Motor neuron (in vitro differentiated cells): ENCODE measurements around the gene IGSF8. TPM values are rescaled to one million over a fixed set of nuclear protein-coding genes. Genes with fewer than 3 reads are reported as not detected.

ENCODE experiments used
- ATAC-seq, 8 experiments: fragments of 200-7000 bp; cut with Tn5 transposase; replicated peaks in 6 of 8; 2 replicates each; pipeline ENCODE4 v1.8.0; 2021; ENCODE audit warnings: mild to moderate bottlenecking in 8 of 8, moderate library complexity in 8 of 8
- H3K27ac ChIP-seq, 2 donors: fragments of 250-450 bp; sonication (Bioruptor Pico); 2 replicates each; pipeline ENCODE4 v1.9.0; 2021; ENCODE audit warnings: antibody characterized with exemption in 2 of 2, mild to moderate bottlenecking in 2 of 2, moderate library complexity in 1 of 2
- H3K4me1 ChIP-seq, 2 donors: fragments of 250-450 bp; sonication (Bioruptor Pico); replicated peaks in 1 of 2; 2 replicates each; pipeline ENCODE4 v1.6.1; 2021; ENCODE audit warnings: antibody characterized with exemption in 2 of 2, mild to moderate bottlenecking in 2 of 2, moderate library complexity in 1 of 2
- H3K4me3 ChIP-seq, 5 donors: fragments of 250-450 bp; sonication (Bioruptor Pico); 2 replicates each; pipeline ENCODE4 v1.9.0; 2021; ENCODE audit warnings: antibody characterized with exemption in 5 of 5, mild to moderate bottlenecking in 5 of 5, moderate library complexity in 4 of 5
- WGBS, 10 experiments: fragments of 450-650 bp; shearing (Covaris generic); methylation state at CpG; one replicate each; pipeline ENCODE4 v1.0.0; 2022; 5-methylcytosine and 5-hydroxymethylcytosine counted together
- in situ Hi-C, 9 experiments: fragments of 400-800 bp; cut with MboI; loops; one replicate each; pipeline ENCODE4 v1.15.0; 2021; ENCODE audit warnings: low sequenced_read_pairs in 9 of 9, low pct_unique_long_range_greater_than_20kb in 2 of 9; ENCODE audit not compliant: unreplicated experiment in 9 of 9
- total RNA-seq, 8 experiments: library from RNA; unstranded; fragments of 300-600 nt; gene quantifications; 2 replicates each; pipeline versions ENCODE4 v1.2.3 to v1.2.4, GENCODE V29; 2022

Gene IGSF8
- total RNA-seq, 8 experiments from 2014 or later, result 18.6 to 47.4 (median 39.4) TPM

DNA sequence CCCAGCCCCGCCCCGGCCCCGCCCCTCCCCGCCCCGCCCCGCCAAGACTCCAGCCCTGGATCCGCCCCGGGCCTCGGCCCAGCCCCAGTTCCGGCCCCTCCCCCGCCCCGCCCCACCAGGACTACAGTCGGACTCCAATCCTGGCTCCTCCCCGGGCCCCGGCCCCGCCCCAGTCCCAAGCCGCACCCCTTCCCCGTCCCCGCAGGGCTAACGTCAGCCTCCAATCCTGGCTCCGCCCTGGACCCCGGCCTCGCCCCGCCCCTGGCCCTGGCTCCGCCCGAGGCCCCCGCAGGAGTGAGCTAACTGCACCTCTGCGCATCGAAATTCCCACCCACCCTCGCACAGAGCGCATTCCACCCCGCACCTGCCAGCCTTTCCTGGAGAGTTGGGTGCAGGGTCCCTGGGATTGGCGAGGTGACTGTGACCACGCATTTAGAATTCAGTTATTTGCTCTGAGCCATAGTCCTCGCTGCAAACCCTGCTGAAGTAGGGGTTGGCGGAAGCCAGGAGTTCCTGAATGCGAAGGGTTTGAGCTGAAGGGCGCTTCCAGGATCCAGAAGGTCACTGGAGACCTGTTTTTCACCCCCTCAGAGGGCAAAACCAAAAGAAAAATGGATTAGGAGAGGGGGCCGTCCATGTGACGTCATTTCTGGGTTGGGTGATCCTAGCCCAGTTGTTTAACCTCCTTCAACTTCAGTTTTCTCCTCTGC, 588 bp upstream of the IGSF8 start:
- ATAC-seq, result peak; percentile 35 to 84 (median 74)
- peak overlapping the region; percentile 20 to 81 (median 29) for H3K4me3 ChIP-seq
- H3K4me1 ChIP-seq, result peaks cover 55 to 58% of the 10 kb centered on the region in 2 donors
- in situ Hi-C loops, result loop anchor here in 3 of 9 experiments (25.0 kb wide), 3 partner anchors 113 to 263 kb away; partner anchors contain the start of genes IGSF9 (in 2 of the 3), TAGLN2 (in 2 of the 3), NHLH1 (in 1 of the 3) and PEA15 (in 1 of the 3)
- peak overlapping the region; percentile 37 to 57 for H3K27ac ChIP-seq
- 0 to 41% (median 14%) methylated on average over 1 to 5 of the region's 40 CpGs; no CpG with 5 or more reads in 2 of the 10 experiments for whole genome bisulfite sequencing, 10 experiments

DNA sequence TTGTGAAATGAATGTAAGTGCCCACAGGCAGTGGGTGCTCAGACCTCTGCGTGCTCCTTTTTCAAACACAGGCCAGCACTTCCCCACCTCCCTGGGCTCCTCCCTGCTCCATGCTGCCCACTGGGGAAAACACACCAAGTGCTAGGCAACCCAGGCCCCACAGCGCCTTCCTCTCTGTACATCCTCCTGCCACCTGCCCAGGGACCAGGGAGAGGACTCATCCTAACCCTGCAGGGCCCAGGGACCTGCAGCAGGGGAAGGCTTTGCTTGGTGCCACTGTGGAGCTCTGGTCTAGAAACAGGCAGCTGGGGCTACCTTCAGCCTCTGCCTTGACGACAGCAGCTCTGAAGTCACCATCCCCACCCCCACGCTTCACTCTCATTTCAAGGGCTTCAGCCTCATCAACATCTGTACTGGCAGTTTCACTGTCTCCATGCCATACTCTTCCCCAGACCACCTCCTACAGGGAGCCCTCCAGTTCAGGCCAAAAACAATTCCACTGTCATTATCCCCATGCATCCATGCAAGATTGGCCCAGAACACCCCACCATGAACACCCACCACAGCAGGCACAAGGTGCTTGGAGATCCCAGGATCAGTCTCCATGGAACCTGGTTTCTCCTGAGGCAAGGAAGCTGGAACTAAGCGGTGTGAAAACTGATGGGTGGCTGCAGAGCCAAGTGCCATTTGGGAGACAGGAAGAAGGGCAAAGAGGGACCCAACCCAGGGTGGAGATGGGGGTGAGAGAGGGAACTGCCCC, 1.1 kb downstream of the IGSF8 start:
- Histone ChIP-seq H3K4me1 (peaks cover 38 to 43% of the 10 kb centered on the region in 2 donors), H3K4me3 (peak overlapping the region; percentile 58 to 99 (median 79)), H3K27ac (no peak overlapping the region)
- peak in 3 of 8 experiments; percentile 1 to 5 (median 2) for ATAC-seq
- 40 to 83% (median 66%) methylated on average over 1 to 5 of the region's 5 CpGs; no CpG with 5 or more reads in 4 of the 10 experiments for WGBS, 10 experiments
- in situ Hi-C loops, result loop anchor here in 3 of 9 experiments (25.0 kb wide), 3 partner anchors 115 to 265 kb away; partner anchors contain the start of genes IGSF9 (in 2 of the 3), TAGLN2 (in 2 of the 3), NHLH1 (in 1 of the 3) and PEA15 (in 1 of the 3)

DNA sequence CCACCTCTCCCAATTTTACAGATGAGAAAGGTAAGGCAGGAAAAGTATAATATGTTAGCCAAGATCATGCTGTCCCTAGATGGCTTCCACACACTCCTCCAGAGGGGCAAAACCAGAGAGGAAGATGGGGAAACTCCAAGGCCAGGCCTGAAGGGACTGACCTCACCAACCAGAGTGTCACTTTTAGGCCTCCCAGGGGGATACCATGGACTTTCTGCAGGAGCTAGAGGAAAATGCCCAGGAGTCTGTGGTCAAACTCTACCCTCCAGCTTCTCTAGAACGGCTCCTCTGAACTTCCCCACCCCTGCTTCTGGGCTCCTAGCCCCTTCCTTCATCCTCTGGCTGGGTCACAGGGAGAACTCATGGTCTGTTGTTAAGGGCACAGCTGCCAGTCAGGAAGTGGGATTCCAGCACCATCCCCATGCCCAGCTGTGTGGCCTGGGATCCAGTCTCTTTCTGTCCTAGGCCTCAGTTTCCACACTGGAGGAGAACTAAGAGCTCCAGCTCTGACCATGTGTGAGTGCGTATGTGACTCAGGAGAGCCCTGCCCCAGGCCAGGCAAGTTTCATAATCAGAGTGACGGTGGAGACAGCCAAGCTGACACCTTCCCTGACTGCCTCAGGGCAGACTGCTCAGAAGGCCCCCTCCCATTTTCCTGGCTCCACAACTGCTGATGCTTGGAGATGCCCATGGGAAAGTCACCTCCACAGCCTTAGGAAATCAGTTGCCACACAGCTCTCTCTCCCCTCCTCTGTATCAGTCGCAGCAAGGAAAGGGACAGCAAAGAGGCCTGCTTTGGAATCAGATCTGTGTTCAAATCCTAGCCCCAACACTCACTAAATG, 1.9 kb downstream of the IGSF8 start:
- peak in 3 of 8 experiments; percentile 20 to 56 (median 52) for ATAC-seq
- no peak overlapping the region for H3K27ac ChIP-seq
- no peak overlapping the region for H3K4me3 ChIP-seq
- H3K4me1 ChIP-seq, result peaks cover 30 to 35% of the 10 kb centered on the region in 2 donors
- WGBS, 10 experiments, result 0 to 95% (median 66%) methylated on average over 1 to 4 of the region's 4 CpGs; no CpG with 5 or more reads in 2 of the 10 experiments
- in situ Hi-C loops, result loop anchor here in 3 of 9 experiments (25.0 kb wide), 3 partner anchors 116 to 266 kb away; partner anchors contain the start of genes IGSF9 (in 2 of the 3), TAGLN2 (in 2 of the 3), NHLH1 (in 1 of the 3) and PEA15 (in 1 of the 3)

GRCh38 chr1:160095382-160096105, 2.9 kb downstream of the IGSF8 start:
- in situ Hi-C loops, result loop anchor here in 3 of 9 experiments (25.0 kb wide), 3 partner anchors 117 to 267 kb away; partner anchors contain the start of genes IGSF9 (in 2 of the 3), TAGLN2 (in 2 of the 3), NHLH1 (in 1 of the 3) and PEA15 (in 1 of the 3)
- 0 to 100% (median 49%) methylated on average over 1 to 2 of the region's 4 CpGs; no CpG with 5 or more reads in 2 of the 10 experiments for WGBS, 10 experiments
- Histone ChIP-seq H3K27ac (no peak overlapping the region), H3K4me3 (no peak overlapping the region), H3K4me1 (peaks cover 25 to 33% of the 10 kb centered on the region in 2 donors)
- peak in 7 of 8 experiments; percentile 2 to 34 (median 6) for ATAC-seq

- in situ Hi-C loops, result loop anchor here in 3 of 9 experiments (25.0 kb wide), 3 partner anchors 117 to 267 kb away; partner anchors contain the start of genes IGSF9 (in 2 of the 3), TAGLN2 (in 2 of the 3), NHLH1 (in 1 of the 3) and PEA15 (in 1 of the 3)
- Histone ChIP-seq H3K4me1 (peaks cover 25 to 33% of the 10 kb centered on the region in 2 donors), H3K27ac (no peak overlapping the region), H3K4me3 (no peak overlapping the region)
- no peak for ATAC-seq
- 91 to 100% (median 95%) methylated on average over 4 to 14 of the region's 14 CpGs; no CpG with 5 or more reads in 7 of the 10 experiments for WGBS, 10 experiments
Observed at GRCh38 chr1:160094806-160095205, 3.6 kb downstream of the IGSF8 start.

DNA sequence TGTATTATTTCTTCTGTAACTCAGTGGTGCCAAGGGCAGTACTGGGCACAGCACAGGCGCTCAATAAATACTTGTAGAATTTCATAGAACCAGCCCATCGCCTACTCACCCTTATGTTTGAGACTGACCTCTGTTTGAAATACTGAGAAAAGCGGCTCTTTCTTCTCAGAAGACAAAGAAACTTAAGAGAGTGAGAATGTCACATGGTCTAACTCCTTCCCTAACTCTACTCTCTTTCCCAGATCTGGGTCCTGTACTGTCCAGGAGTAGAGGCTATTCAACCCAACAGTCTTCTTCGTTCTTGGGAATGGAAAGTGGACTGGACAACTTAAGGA, 4.2 kb downstream of the IGSF8 start:
- H3K27ac ChIP-seq, result no peak overlapping the region
- in situ Hi-C loops, result loop anchor here in 3 of 9 experiments (25.0 kb wide), 3 partner anchors 118 to 268 kb away; partner anchors contain the start of genes IGSF9 (in 2 of the 3), TAGLN2 (in 2 of the 3), NHLH1 (in 1 of the 3) and PEA15 (in 1 of the 3)
- 78 to 100% (median 90%) methylated on average over 1 to 4 of the region's 4 CpGs; no CpG with 5 or more reads in 5 of the 10 experiments for WGBS, 10 experiments

DNA sequence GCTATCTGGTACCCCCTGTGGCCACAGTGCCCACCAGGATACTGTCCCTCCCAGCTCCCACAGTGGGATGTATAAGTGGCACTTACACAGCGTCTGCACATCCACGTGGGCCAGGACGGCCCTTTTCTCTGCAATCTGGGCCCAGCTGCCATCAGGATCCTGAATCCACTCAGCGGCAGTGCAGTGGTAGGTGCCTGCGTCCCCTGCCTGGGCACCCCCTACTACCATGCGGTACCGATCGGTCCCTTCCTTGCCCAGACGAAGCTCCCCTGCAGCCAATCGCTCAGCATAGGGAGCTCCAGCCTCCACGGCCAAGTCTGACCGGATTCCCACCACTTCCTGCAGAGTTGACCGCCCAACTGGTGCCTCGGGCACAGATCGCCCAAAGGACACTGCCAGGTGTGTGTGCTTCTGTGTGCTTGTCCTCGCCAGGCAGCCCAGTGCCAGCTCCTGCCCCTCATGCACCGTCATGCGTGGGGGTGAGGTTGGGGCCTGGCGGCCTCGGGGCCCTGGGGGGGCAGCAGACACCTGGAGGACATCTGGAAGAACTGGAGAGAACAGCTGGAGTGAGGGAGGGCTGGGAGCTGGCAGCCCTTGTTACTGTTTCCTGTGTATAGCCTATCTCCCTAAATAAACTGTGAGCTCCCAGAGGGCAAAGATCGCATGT, 4.7 kb downstream of the IGSF8 start:
- Histone ChIP-seq H3K27ac (no peak overlapping the region), H3K4me1 (peaks cover 25 to 28% of the 10 kb centered on the region in 2 donors), H3K4me3 (no peak overlapping the region)
- 88 to 100% methylated on average over 6 to 11 of the region's 21 CpGs; no CpG with 5 or more reads in 8 of the 10 experiments for WGBS, 10 experiments
- ATAC-seq, result no peak
- in situ Hi-C loops, result loop anchor here in 3 of 9 experiments (25.0 kb wide), 3 partner anchors 119 to 269 kb away; partner anchors contain the start of genes IGSF9 (in 2 of the 3), TAGLN2 (in 2 of the 3), NHLH1 (in 1 of the 3) and PEA15 (in 1 of the 3)

More for the DNA sequence above, 4.2 kb downstream of the IGSF8 start:
- Histone ChIP-seq H3K4me3 (no peak overlapping the region), H3K4me1 (peaks cover 25 to 31% of the 10 kb centered on the region in 2 donors)
- ATAC-seq, result no peak

DNA sequence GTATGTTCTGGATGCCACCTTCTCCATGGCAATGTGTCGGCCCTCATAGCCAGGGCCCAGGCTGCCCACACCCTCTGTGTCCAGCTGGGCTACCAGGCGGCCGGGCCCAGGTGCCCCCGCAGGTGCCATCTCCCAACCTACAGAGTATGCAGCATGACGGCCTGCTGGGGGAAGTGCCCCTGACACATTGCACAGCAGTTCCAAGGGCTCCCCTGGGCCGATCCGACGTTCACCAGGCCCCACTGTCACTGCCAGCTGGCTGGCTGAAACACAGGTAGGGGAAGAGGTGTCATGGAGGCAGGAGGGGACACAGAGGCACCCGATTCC, 5.4 kb downstream of the IGSF8 start:
- ATAC-seq, result no peak
- WGBS, 10 experiments, result 80 to 96% (median 90%) methylated on average over 1 to 4 of the region's 9 CpGs; no CpG with 5 or more reads in 7 of the 10 experiments
- in situ Hi-C loops, result loop anchor here in 3 of 9 experiments (25.0 kb wide), 3 partner anchors 119 to 269 kb away; partner anchors contain the start of genes IGSF9 (in 2 of the 3), TAGLN2 (in 2 of the 3), NHLH1 (in 1 of the 3) and PEA15 (in 1 of the 3)
- H3K4me3 ChIP-seq, result no peak overlapping the region
- H3K27ac ChIP-seq, result no peak overlapping the region
- peaks cover 25 to 28% of the 10 kb centered on the region in 2 donors for H3K4me1 ChIP-seq

GRCh38 chr1:160092366-160093068, 5.9 kb downstream of the IGSF8 start:
- Histone ChIP-seq H3K27ac (no peak overlapping the region), H3K4me3 (no peak overlapping the region)
- in situ Hi-C loops, result loop anchor here in 3 of 9 experiments (25.0 kb wide), 3 partner anchors 120 to 270 kb away; partner anchors contain the start of genes IGSF9 (in 2 of the 3), TAGLN2 (in 2 of the 3), NHLH1 (in 1 of the 3) and PEA15 (in 1 of the 3)

DNA sequence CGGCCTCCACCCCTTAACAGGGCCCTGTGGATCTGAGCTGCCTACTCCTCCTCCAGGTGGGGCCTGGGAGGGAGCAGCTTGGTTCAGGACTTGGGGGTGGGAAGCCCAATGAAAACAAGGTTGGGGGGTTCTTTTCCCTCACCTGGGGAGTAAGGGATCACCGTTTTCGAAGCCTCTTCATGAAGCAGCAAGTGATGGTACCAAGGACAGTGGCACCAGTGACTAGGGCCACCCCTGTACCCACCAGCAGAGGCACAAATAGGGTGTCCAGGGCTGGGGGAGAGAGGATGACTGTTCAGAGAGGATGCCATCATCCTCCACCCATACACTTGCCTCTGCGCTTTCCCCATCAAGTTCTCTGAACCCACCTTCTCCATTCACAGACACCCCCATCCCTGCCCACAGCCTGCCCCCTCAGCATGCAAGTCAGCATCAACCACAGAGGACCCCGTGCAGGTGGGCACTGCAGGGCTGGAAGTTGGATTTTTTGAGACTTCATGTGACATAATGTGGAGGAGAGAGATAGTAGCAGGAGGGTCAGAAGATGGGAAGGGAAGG, 6.7 kb downstream of the IGSF8 start:
- no peak overlapping the region for H3K27ac ChIP-seq
- no peak overlapping the region for H3K4me3 ChIP-seq
- ATAC-seq, result no peak
- WGBS, 10 experiments, result 50 to 100% (median 78%) methylated on average over 1 to 4 of the region's 5 CpGs; no CpG with 5 or more reads in 6 of the 10 experiments
- H3K4me1 ChIP-seq, result peaks cover 15 to 17% of the 10 kb centered on the region in 2 donors
- in situ Hi-C loops, result loop anchor here in 3 of 9 experiments (25.0 kb wide), 3 partner anchors 121 to 271 kb away; partner anchors contain the start of genes IGSF9 (in 2 of the 3), TAGLN2 (in 2 of the 3), NHLH1 (in 1 of the 3) and PEA15 (in 1 of the 3)

More at GRCh38 chr1:160092366-160093068, 5.9 kb downstream of the IGSF8 start:
- ATAC-seq, result no peak
- peaks cover 21 to 24% of the 10 kb centered on the region in 2 donors for H3K4me1 ChIP-seq
- 62 to 100% (median 89%) methylated on average over 1 to 27 of the region's 32 CpGs; no CpG with 5 or more reads in 3 of the 10 experiments for WGBS, 10 experiments
